Measurements from ENCODE around the gene GPNMB. TPM values are rescaled to one million over a fixed set of nuclear protein-coding genes. Genes with fewer than 3 reads are reported as not detected.

GPNMB gene
- total RNA-seq, 1 donor from 2014 or later: 539 TPM

- DNase-seq (ENCODE audit: low read depth): no peak
Observed at GRCh38 chr7:23228412-23228811, 18.2 kb upstream of the GPNMB start.

GRCh38 chr7:23230641-23231101, 15.9 kb upstream of the GPNMB start:
- DNase-seq (ENCODE audit: low read depth): peak; percentile 23

- no peak for DNase-seq (ENCODE audit: low read depth)
Observed at GRCh38 chr7:23232966-23233365, 13.6 kb upstream of the GPNMB start.

- no peak for DNase-seq (ENCODE audit: low read depth)
Observed at GRCh38 chr7:23234569-23235296, 11.8 kb upstream of the GPNMB start.

- peak; percentile 61 for DNase-seq (ENCODE audit: low read depth)
Observed at GRCh38 chr7:23235813-23236221, 10.8 kb upstream of the GPNMB start.

GRCh38 chr7:23237000-23237399, 9.6 kb upstream of the GPNMB start:
- no peak for DNase-seq (ENCODE audit: low read depth)

GRCh38 chr7:23238983-23239652, 7.5 kb upstream of the GPNMB start:
- no peak for DNase-seq (ENCODE audit: low read depth)

GRCh38 chr7:23239698-23240097, 6.9 kb upstream of the GPNMB start:
- DNase-seq (ENCODE audit: low read depth): no peak

GRCh38 chr7:23242321-23242720, 4.3 kb upstream of the GPNMB start:
- DNase-seq (ENCODE audit: low read depth): no peak

GRCh38 chr7:23242935-23243334, 3.6 kb upstream of the GPNMB start:
- no peak for DNase-seq (ENCODE audit: low read depth)

- no peak for DNase-seq (ENCODE audit: low read depth)
Observed at GRCh38 chr7:23247046-23247602, 549 bp downstream of the GPNMB start.

- DNase-seq (ENCODE audit: low read depth): peak; percentile 49
Observed at GRCh38 chr7:23247603-23248335, 1.2 kb downstream of the GPNMB start.

GRCh38 chr7:23249486-23249885, 2.9 kb downstream of the GPNMB start:
- DNase-seq (ENCODE audit: low read depth): no peak

GRCh38 chr7:23254051-23254681, 7.6 kb downstream of the GPNMB start:
- peak; percentile 76 for DNase-seq (ENCODE audit: low read depth)

- DNase-seq (ENCODE audit: low read depth): no peak
Observed at GRCh38 chr7:23256731-23257130, 10.2 kb downstream of the GPNMB start.

GRCh38 chr7:23260371-23260770, 13.8 kb downstream of the GPNMB start:
- DNase-seq (ENCODE audit: low read depth): no peak

GRCh38 chr7:23261843-23262452, 15.4 kb downstream of the GPNMB start:
- DNase-seq (ENCODE audit: low read depth): peak; percentile 77

GRCh38 chr7:23264916-23265458, 18.4 kb downstream of the GPNMB start:
- DNase-seq (ENCODE audit: low read depth): no peak

GRCh38 chr7:23266918-23267317, 20.3 kb downstream of the GPNMB start:
- DNase-seq (ENCODE audit: low read depth): no peak

- DNase-seq (ENCODE audit: low read depth): no peak
Observed at GRCh38 chr7:23267357-23267756, 20.8 kb downstream of the GPNMB start.

- no peak for DNase-seq (ENCODE audit: low read depth)
Observed at GRCh38 chr7:23268167-23268566, 21.6 kb downstream of the GPNMB start.
